HEK293 (cell line): ENCODE data around the gene SETD2.

Source experiments
- BCL11A ChIP-seq: fragments of 450-650 bp; formaldehyde crosslinking; IDR thresholded peaks from 2 replicates; pipeline ENCODE4 v1.5.1; 2016; ENCODE audit warnings: low read depth, missing biosample characterization, missing genetic modification characterization
- FEZF1 ChIP-seq: fragments of 450-650 bp; formaldehyde crosslinking; IDR thresholded peaks from 2 replicates; pipeline ENCODE4 v1.5.1; 2016; ENCODE audit warnings: missing biosample characterization, missing genetic modification characterization
- IKZF3 ChIP-seq: fragments of 450-650 bp; IDR thresholded peaks from 2 replicates; pipeline ENCODE4 v1.5.0; 2018; ENCODE audit warnings: missing biosample characterization, mild to moderate bottlenecking, missing genetic modification characterization, moderate library complexity
- KLF9 ChIP-seq: fragments of 450-650 bp; formaldehyde crosslinking; IDR thresholded peaks from 2 replicates; pipeline ENCODE4 v1.5.1; 2016; ENCODE audit warnings: missing biosample characterization, missing genetic modification characterization, low read depth
- MEIS1 ChIP-seq: sonication (generic); formaldehyde crosslinking; IDR thresholded peaks from 2 replicates; pipeline ENCODE4 v1.8.1; 2022; ENCODE audit warnings: missing genetic modification reagents, mild to moderate bottlenecking, borderline replicate concordance
- OSR2 ChIP-seq: fragments of 450-650 bp; formaldehyde crosslinking; IDR thresholded peaks from 2 replicates; pipeline ENCODE4 v1.5.1; 2016; ENCODE audit warnings: missing biosample characterization, missing genetic modification characterization
- OVOL3 ChIP-seq: fragments of 450-650 bp; formaldehyde crosslinking; IDR thresholded peaks from 2 replicates; pipeline ENCODE4 v1.5.1; 2016; ENCODE audit warnings: missing biosample characterization, missing genetic modification characterization
- TCF7L2 ChIP-seq: IDR thresholded peaks from 2 replicates; pipeline ENCODE4 v1.6.1; 2011; ENCODE audit warnings: low read depth, mild to moderate bottlenecking, inconsistent platforms, low read length, moderate library complexity, borderline replicate concordance
- WT1 ChIP-seq: fragments of 450-650 bp; formaldehyde crosslinking; IDR thresholded peaks from 2 replicates; pipeline ENCODE4 v1.5.1; 2016; ENCODE audit warnings: missing biosample characterization, missing genetic modification characterization
- YY1 ChIP-seq: fragments of 450-650 bp; formaldehyde crosslinking; IDR thresholded peaks from 2 replicates; pipeline ENCODE4 v1.5.1; 2018; ENCODE audit warnings: missing biosample characterization, missing genetic modification characterization
- YY2 ChIP-seq: fragments of 450-650 bp; formaldehyde crosslinking; IDR thresholded peaks from 2 replicates; pipeline ENCODE4 v1.5.1; 2016; ENCODE audit warnings: missing biosample characterization, missing genetic modification characterization
- ZBTB7A ChIP-seq: fragments of 450-650 bp; formaldehyde crosslinking; IDR thresholded peaks from 2 replicates; pipeline ENCODE4 v1.5.1; 2016; ENCODE audit warnings: low read depth, missing biosample characterization, missing genetic modification characterization
- ZNF112 ChIP-seq: fragments of 450-650 bp; formaldehyde crosslinking; IDR thresholded peaks from 2 replicates; pipeline ENCODE4 v1.5.0; 2017; ENCODE audit warnings: missing biosample characterization, missing genetic modification characterization
- ZNF292 ChIP-seq: fragments of 450-650 bp; formaldehyde crosslinking; IDR thresholded peaks from 2 replicates; pipeline ENCODE4 v1.5.1; 2016; ENCODE audit warnings: low read depth, missing biosample characterization, missing genetic modification characterization, borderline replicate concordance
- ZNF398 ChIP-seq: fragments of 450-650 bp; formaldehyde crosslinking; IDR thresholded peaks from 2 replicates; pipeline ENCODE4 v1.5.1; 2017; ENCODE audit warnings: missing biosample characterization, missing genetic modification characterization
- ZNF514 ChIP-seq: fragments of 450-650 bp; formaldehyde crosslinking; IDR thresholded peaks from 2 replicates; pipeline ENCODE4 v1.5.1; 2016; ENCODE audit warnings: missing biosample characterization, missing genetic modification characterization
- ZNF544 ChIP-seq: fragments of 450-650 bp; formaldehyde crosslinking; IDR thresholded peaks from 2 replicates; pipeline ENCODE4 v1.5.0; 2017; ENCODE audit warnings: missing biosample characterization, missing genetic modification characterization
- ZNF549 ChIP-seq: fragments of 450-650 bp; IDR thresholded peaks from 2 replicates; pipeline ENCODE4 v1.5.1; 2018; ENCODE audit warnings: missing biosample characterization, missing genetic modification characterization, mild to moderate bottlenecking, inconsistent platforms, moderate library complexity
- ZNF677 ChIP-seq: fragments of 450-650 bp; IDR thresholded peaks from 2 replicates; pipeline ENCODE4 v1.5.0; 2018; ENCODE audit warnings: missing biosample characterization, mild to moderate bottlenecking, missing genetic modification characterization, moderate library complexity
- ZNF837 ChIP-seq: fragments of 450-650 bp; formaldehyde crosslinking; IDR thresholded peaks from 2 replicates; pipeline ENCODE4 v1.5.1; 2016; ENCODE audit warnings: missing biosample characterization, missing genetic modification characterization
- ZSCAN30 ChIP-seq: fragments of 450-650 bp; IDR thresholded peaks from 2 replicates; pipeline ENCODE4 v1.5.1; 2018; ENCODE audit warnings: missing biosample characterization, mild to moderate bottlenecking, missing genetic modification characterization, moderate library complexity
- TF ChIP-seq, protein P1 (sequence below): sonication (generic); formaldehyde crosslinking; IDR thresholded peaks from 2 replicates; pipeline ENCODE4 v1.8.1; 2022; ENCODE audit warnings: mild to moderate bottlenecking, moderate library complexity, missing genetic modification reagents
- TF ChIP-seq, protein P2 (sequence below): fragments of 450-650 bp; formaldehyde crosslinking; IDR thresholded peaks from 2 replicates; pipeline ENCODE4 v1.5.1; 2016; ENCODE audit warnings: missing biosample characterization, missing genetic modification characterization
- TF ChIP-seq, protein P3 (sequence below): fragments of 450-650 bp; IDR thresholded peaks from 2 replicates; pipeline ENCODE4 v1.5.1; 2018; ENCODE audit warnings: missing biosample characterization, mild to moderate bottlenecking, missing genetic modification characterization

SETD2 gene

DNA sequence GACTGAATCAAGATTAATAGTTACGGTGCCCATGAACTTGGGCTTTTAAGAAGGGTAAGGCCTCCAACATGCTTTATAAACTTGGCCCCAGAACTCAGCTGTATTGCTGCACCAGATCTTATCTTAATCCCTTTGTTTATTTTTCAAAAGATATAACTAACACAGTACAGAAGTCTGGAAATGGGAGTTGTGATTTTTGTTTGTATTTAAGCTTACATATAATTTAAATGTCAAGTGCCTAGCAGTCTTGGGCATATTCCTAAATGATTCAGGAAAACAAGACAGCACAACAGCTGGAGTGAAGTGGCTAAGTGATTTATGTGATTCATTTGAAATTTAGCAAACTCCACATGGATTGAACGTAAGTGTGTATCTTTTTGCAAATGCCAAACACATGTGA lies 128.3 kb downstream of the SETD2 start (continued):
- no peak for TF ChIP-seq ZNF837
- TF ChIP-seq OVOL3 (tag by site-specific recombination), result no peak
- TF ChIP-seq ZNF398 (tag by site-specific recombination), result no peak
- TF ChIP-seq ZNF544 (tag by site-specific recombination), result no peak
- no peak for TF ChIP-seq TCF7L2
- no peak for TF ChIP-seq ZSCAN30 (tag by site-specific recombination)
- no peak for TF ChIP-seq MEIS1 (CRISPR knock-in tag)
- TF ChIP-seq ZNF549 (tag by site-specific recombination), result no peak
- TF ChIP-seq ZBTB7A (tag by site-specific recombination), result no peak
- TF ChIP-seq BCL11A, result no peak
- TF ChIP-seq WT1 (tag by site-specific recombination), result peak; percentile 82
- TF ChIP-seq, protein P1, sequence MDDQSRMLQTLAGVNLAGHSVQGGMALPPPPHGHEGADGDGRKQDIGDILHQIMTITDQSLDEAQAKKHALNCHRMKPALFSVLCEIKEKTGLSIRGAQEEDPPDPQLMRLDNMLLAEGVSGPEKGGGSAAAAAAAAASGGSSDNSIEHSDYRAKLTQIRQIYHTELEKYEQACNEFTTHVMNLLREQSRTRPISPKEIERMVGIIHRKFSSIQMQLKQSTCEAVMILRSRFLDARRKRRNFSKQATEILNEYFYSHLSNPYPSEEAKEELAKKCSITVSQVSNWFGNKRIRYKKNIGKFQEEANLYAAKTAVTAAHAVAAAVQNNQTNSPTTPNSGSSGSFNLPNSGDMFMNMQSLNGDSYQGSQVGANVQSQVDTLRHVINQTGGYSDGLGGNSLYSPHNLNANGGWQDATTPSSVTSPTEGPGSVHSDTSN (CRISPR knock-in tag), result no peak
- TF ChIP-seq OSR2 (tag by site-specific recombination), result peak; percentile 63
- TF ChIP-seq, protein P2, sequence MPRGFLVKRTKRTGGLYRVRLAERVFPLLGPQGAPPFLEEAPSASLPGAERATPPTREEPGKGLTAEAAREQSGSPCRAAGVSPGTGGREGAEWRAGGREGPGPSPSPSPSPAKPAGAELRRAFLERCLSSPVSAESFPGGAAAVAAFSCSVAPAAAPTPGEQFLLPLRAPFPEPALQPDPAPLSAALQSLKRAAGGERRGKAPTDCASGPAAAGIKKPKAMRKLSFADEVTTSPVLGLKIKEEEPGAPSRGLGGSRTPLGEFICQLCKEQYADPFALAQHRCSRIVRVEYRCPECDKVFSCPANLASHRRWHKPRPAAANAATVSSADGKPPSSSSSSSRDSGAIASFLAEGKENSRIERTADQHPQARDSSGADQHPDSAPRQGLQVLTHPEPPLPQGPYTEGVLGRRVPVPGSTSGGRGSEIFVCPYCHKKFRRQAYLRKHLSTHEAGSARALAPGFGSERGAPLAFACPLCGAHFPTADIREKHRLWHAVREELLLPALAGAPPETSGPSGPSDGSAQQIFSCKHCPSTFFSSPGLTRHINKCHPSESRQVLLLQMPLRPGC (tag by site-specific recombination), result no peak
- TF ChIP-seq YY1 (tag by site-specific recombination), result no peak
- TF ChIP-seq ZNF677 (tag by site-specific recombination), result no peak
- no peak for TF ChIP-seq ZNF112 (tag by site-specific recombination)
- peak; percentile 46; the same call in 1 of the 2 replicates for TF ChIP-seq FEZF1 (tag by site-specific recombination)
- TF ChIP-seq IKZF3 (tag by site-specific recombination), result 0 out of 2 replicates have a peak, but pooled peaks have one; percentile 34
- TF ChIP-seq ZNF514 (tag by site-specific recombination), result no peak
- no peak for TF ChIP-seq KLF9 (tag by site-specific recombination)
- no peak for TF ChIP-seq YY2 (tag by site-specific recombination)
- TF ChIP-seq, protein P3, sequence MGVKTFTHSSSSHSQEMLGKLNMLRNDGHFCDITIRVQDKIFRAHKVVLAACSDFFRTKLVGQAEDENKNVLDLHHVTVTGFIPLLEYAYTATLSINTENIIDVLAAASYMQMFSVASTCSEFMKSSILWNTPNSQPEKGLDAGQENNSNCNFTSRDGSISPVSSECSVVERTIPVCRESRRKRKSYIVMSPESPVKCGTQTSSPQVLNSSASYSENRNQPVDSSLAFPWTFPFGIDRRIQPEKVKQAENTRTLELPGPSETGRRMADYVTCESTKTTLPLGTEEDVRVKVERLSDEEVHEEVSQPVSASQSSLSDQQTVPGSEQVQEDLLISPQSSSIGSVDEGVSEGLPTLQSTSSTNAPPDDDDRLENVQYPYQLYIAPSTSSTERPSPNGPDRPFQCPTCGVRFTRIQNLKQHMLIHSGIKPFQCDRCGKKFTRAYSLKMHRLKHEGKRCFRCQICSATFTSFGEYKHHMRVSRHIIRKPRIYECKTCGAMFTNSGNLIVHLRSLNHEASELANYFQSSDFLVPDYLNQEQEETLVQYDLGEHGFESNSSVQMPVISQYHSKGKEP (tag by site-specific recombination), result 0 out of 2 replicates have a peak, but pooled peaks have one; percentile 16
- TF ChIP-seq ZNF292 (tag by site-specific recombination), result no peak
